CD4-positive, alpha-beta T cell treated with Interleukin-15 for 1 hour (primary cell): ENCODE results near the gene NOX1.
"Not testable (repeated sequence)": the region's sequence is repeated elsewhere in the genome, so short reads cannot be mapped to it uniquely, and the experiment has no call there.

ENCODE experiments used
- DNase-seq: peaks from one replicate; pipeline ENCODE4 v3.0.0-alpha.2; 2020

Gene NOX1

DNA sequence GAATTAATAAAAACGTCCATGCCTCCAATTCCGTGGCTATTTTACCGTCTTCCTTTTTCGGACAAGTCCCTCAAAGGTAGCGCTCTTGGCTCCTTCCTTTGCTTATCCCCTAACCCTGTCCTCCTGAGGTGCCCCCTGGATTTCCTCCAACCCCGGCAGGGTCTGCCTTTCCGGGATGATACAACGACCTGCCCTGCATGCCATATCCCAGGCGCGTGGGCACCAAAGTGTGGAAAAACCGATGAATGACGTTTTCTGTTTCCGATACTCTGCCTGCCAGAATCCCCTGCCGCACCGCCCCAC lies 54.7 kb downstream of the NOX1 start:
- no peak for DNase-seq

DNA sequence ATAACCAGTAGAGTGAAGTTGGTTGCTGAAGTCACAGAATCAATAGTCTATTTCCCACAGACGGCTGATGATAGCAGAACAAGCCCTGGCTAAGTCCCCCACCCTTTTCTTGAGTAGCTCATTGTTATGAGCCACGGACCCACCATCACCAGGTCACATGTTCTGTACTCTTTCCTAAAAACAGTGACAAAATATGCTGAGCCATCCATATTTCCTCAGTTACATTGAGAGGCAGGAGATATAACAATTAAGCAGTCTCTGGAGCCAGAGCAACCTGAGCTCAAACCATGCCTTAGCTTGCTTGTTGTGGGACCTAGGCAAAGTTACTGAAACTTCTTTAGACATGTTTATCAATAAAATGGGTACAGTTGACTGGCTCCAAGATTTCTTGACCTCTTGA lies 56.8 kb downstream of the NOX1 start:
- no peak for DNase-seq

DNA sequence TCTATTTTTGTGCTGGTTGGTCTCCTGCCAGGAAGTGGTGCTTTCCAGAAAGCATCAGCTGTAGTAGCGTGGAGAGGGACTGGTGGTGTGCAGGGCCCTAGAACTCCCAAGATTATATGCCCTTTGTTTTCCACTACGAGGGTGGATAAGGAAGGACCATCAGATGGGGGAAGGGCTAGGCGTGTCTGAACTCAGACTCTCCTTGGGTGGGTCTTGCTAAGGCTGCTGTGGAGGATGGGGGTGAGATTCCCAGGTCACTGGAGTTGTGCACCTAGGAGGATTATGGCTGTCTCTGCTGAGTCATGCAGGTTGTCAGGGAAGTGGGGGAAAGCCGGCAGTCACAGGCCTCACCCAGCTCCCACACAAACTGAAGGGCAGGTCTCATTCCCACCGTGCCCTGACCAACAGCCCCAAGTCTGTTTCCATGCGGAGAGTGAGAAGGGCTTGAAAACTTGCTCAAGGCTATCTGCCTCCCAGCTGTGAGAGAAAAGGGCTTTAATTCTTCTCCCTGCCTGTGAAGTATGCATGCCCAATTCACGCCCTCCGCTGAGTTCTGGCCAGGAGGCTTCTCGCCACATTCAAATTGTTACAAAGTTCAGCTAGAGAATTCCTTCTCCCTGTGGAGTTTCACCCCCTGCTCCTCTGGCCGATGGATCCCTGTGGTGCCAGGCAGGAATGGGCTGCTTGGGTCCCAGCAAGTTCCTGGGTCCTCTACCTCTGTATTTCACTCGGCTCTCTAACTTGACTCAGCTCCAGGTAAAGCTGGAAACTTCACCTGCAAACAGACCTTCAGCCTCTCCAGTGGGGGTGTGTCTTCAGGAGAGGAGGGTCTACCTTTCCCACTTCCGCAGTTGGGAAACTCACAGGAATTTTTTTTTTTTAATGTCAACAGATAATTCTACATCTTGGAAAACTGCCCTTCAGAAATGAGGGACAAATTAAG lies 61.7 kb downstream of the NOX1 start:
- DNase-seq: no peak

DNA sequence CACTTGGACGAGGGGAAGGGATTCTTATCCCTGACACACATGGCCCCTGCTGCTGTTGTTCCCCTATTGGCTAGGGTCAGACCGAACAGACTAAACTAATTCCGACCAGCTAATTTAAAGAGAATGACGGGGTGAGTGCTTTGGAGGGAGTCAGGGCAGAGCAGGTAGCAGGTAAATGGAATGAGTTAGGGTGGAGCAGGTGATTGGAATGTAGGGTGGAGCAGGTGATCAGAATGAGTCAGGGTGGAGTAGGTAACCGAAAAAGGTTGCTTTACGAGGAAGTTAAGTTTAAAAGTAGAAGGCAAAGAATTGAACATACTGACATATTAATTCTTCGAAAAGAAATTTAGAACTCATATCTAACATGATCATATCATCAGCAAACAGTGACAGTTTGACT lies 65.9 kb downstream of the NOX1 start:
- DNase-seq: not testable (repeated sequence)

DNA sequence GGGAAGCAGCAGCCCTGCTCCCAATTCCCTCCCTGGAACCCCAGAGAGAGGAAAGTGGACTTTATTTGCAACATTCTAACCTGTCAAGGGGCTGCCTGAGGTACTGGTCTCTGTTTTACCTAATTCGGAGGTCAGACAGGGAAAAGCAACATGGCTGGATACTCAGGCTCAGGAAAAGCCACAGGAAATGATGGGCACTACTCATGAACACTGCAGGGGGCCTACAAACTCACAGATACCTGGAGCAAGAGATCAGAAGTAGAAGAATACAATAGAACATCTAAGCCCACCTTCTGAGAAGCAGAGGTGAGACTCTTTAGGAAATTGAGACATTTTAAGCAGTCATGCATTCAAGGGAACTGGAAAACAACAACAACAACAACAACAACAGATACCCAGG lies 69.4 kb downstream of the NOX1 start:
- DNase-seq: no peak

DNA sequence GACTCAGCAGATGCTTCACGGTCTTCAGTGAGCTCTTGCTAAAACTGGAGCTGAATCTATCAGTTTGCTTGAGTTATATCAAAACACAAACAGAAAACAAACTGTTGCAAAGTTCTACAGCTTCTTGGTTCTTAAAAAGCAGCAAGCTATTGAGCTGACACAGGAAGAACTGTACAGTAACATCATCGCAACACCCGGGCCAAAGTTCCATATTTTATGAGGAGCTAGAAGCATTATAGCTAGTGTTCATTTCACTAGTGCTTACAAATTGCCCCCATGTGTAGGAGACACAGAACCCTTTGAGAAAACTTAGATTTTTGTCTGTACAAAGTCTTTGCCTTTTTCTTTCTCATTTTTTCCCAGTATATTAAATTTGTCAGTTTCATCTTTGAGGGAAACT lies 71.3 kb downstream of the NOX1 start:
- no peak for DNase-seq

DNA sequence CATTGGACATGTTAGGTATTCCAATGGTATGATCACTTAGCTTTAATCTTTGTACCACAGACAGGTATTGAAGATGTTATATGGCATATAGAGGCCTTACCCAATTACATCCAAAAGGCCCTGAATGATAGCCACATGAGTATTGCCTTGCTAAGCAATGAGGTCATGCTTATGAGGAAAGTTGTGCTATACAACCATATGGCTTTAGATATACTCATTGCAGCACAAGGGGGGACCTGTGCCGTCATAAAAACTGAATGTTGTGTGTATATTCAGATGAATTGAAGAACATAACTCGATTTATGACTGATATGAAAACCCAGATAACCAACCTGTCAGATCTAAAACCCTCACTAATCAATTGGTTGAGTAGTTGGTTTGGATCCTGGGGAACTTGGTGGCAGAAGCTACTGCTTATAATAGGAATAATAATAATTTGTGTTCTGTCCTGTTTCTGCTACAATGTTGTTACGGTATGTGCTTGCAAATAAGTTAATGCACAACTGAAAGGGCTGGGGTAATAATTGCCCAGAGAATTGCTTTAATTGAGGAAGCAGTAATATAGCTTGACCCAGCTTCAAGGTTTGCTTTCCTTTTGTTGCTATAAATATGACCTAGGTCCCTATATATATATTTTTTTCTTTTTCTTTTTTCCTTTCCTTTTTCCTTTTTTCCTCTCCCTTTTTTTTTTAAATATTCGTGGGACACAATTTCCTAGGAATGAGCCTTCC lies 75.5 kb downstream of the NOX1 start:
- no peak for DNase-seq

DNA sequence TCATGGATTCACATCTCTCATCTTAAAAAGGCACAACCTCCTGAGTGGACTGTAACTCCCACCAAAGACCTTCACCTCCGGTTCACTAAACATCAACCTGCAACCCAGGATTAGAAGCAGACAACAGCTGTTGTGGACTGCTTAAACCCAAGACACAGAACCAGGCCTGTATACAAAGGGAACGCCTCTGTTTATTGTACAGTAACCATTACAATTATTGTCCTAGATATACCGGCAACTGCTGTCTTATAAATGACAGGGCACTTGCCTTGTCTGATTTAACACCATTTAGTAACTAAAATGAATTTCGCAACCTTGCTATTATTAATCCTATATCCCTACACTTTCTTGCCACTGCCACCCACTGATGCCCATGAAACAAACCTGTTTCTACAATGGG lies 76.8 kb downstream of the NOX1 start:
- DNase-seq: no peak

DNA sequence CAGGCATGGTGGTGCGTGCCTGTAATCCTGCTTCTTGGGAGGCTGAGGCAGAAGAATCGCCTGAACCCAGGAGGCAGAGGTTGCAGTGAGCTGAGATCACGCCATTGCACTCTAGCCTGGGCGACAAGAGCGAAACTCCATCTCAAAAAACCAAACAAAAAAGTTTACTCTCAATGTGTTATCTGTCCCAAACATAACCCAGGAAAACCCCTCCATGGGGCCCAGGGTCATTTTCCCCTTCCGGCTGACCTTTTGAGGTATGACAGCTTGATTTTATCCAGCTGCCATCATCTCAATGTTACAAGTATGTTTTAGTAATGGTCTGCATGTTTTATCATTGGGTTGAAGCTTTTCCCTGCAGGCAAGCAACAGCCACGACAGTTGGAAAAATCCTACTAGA lies 77.8 kb downstream of the NOX1 start:
- DNase-seq: not testable (repeated sequence)
